Measurements from ENCODE around the gene RECK. TPM values are rescaled to one million over a fixed set of nuclear protein-coding genes. Genes with fewer than 3 reads are reported as not detected.
"Not testable (repeated sequence)": the region's sequence is repeated elsewhere in the genome, so short reads cannot be mapped to it uniquely, and the experiment has no call there.

RECK gene
- polyA plus RNA-seq, 6 donors from 2014 or later: 7.9 to 14.2 (median 11.2) TPM

DNA sequence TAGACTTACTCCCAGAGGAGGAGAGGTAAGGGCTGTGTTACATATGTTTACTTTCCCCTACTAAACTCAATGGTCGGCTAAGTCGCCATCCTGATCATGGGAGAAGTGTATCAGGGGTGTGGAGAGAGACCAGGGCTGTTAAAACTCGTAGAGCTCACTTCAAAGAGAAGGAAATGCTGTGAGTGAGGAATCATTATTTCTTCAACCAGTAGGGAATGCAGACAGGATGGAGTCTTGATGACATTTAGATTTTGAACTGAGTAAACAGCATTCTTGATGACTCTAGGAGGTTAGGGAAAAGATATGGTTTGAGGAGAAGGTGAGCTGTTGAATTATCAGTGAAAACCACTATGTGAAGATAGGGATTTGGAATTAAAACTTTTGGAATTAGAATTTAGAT, 17.3 kb downstream of the RECK start:
- DNase-seq (no peak), ATAC-seq (ENCODE audit: low read depth in 2 of 2) (no peak)
- Mint-ChIP-seq H3K4me1 (peaks cover 0 to 4% (median 0%) of the 10 kb centered on the region in 3 donors), H3K9me3 (no peaks in the 10 kb centered on the region), H3K27ac (no peak overlapping the region), H3K27me3 (no peaks in the 10 kb centered on the region), H3K36me3 (no peaks in the 10 kb centered on the region), H3K4me3 (no peak overlapping the region)

DNA sequence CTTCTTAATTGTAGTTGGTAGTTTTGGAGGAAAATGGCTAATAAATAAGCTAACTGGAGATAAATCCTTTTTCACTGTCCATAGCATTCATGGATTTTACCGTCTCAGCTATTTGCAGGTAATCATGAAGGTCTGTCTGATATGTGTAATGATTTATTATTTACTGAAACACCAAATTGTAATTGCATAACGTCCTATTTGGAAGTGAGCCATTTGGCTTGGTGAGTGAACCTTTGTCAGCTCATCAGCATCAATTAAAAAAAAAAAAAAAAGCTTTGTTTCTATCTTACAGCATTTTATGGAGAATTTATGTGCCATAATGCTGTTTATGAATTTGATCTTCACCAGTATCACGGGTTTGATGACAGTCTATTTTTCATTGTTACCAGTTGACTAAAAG, 20.2 kb downstream of the RECK start:
- no peak overlapping the region for H3K4me3 Mint-ChIP-seq
- H3K9me3 Mint-ChIP-seq: no peaks in the 10 kb centered on the region
- ATAC-seq (ENCODE audit: low read depth in 2 of 2) (no peak), DNase-seq (no peak)
- no peaks in the 10 kb centered on the region for H3K27me3 Mint-ChIP-seq
- no peak overlapping the region for H3K27ac Mint-ChIP-seq
- peaks cover 0 to 4% (median 0%) of the 10 kb centered on the region in 3 donors for H3K4me1 Mint-ChIP-seq
- H3K36me3 Mint-ChIP-seq: peaks cover 7 to 8% of the 10 kb centered on the region in 2 donors

DNA sequence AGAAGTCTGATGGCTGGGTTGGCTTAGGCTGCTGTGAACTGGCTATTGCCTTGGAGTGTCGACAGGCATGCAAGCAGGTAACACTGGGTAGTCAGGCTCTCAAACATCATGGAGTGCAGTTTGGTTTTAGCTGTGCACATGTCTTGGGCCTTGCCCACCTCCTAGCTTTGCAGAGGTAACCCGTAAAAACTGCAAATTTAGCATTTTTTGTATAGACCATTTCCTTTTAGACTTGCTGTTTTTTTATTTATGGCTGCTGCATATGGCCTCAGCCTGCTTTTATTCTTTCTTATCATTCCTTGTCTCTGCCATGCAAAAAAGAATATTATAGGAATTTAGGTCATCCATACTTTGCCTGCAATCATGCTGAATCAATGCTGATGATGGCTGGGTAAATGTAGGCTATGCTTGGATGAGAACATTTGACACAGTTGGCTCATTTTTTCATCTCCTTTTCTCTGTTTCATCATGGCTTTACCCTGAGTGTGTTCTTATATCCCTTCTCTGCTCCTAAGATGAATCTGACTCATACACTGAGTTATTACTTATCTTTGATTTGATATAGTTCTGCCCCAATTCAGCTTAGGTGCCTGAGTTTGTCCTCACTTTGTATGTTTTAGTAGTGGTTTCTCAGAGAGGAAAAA, 27.2 kb downstream of the RECK start:
- Mint-ChIP-seq H3K9me3 (no peaks in the 10 kb centered on the region), H3K4me3 (no peak overlapping the region), H3K4me1 (no peaks in the 10 kb centered on the region), H3K27ac (no peak overlapping the region), H3K27me3 (no peaks in the 10 kb centered on the region), H3K36me3 (peaks cover 15 to 22% of the 10 kb centered on the region in 2 donors)
- ATAC-seq (ENCODE audit: low read depth in 2 of 2) (no peak), DNase-seq (no peak)

DNA sequence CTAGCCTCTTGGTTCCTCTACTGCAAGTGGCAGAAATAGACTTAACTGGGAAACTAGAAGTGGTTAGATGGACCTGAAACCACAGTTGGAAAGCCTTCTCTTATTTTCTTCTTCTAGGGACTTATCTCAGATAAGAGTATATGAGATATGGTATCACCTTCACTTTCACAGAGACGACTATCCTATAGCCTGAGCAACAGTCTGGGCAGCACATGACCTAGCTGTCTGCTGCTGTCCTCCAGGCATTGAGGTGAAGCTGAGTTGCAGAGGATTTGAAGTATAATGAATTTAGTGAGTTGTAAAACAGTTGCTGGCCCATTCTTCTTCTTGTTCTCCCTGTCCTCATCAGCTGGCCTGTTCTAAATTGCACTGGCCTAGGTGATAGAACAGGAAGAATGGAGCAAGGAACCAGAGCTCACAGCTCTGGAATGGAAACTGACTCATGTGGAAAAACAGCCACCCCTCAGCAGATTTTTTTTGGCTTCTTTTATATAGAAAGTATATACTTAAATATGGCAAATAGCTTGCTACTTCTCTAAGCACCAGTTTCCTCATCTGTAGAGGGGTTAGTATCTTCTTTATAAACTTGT, 27.8 kb downstream of the RECK start:
- H3K27ac Mint-ChIP-seq: no peak overlapping the region
- H3K9me3 Mint-ChIP-seq: no peaks in the 10 kb centered on the region
- peaks cover 15 to 22% of the 10 kb centered on the region in 2 donors for H3K36me3 Mint-ChIP-seq
- no peaks in the 10 kb centered on the region for H3K27me3 Mint-ChIP-seq
- H3K4me1 Mint-ChIP-seq: no peaks in the 10 kb centered on the region
- DNase-seq (no peak), ATAC-seq (ENCODE audit: low read depth in 2 of 2) (no peak)
- H3K4me3 Mint-ChIP-seq: no peak overlapping the region

DNA sequence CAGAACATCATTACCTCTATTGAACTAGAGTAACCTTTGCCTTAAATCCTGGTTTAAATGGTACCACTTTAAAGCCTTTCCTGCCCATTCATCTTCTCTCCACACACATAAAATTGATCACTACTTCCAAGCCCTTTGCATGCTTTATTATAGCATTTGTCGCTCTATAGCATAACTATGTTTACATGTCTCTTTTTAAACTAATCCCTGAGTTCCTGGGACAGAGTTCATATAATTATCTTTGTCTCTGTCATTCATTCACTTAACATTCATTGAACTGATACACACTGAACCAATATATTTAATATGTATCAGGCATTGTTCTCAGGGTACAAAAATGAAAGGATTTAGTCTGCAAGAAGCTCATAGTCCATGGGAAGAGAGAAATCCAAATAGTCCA, 37.3 kb downstream of the RECK start:
- Mint-ChIP-seq H3K4me1 (no peaks in the 10 kb centered on the region), H3K4me3 (no peak overlapping the region), H3K27ac (no peak overlapping the region), H3K36me3 (peaks cover 5 to 9% of the 10 kb centered on the region in 2 donors), H3K27me3 (no peaks in the 10 kb centered on the region), H3K9me3 (no peaks in the 10 kb centered on the region)
- ATAC-seq (ENCODE audit: low read depth in 2 of 2) (no peak), DNase-seq (no peak)

DNA sequence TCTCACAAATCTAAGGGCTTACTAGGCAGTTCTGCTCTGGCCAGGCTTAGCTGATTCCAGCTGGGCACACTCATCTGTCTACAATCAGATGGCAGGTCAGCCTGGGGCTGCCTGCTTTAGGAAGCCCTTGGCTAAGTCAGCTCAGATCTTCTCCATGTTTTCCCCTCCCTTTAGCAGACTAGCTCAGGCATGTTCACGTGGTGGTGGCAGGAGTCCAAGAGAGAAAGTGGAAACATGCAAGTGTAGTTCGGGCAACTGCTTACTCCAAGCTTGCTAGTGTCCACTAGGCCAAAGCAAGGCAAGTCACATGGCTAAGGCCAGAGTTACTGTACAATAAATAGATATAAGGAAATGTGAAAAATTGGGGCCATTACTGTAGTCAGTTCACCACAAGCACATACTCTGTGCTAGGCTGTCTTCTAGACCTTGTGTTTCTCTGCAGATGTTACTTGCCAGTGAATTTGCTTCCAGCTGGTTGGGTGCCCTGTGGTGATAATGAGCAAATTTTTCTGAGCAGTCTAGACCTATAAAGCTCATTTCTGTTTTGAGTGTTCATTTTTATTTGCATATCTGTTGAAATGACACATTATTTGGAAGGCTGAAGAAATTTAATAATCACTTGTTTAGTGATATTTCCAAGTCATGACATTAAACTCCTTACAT, 38.3 kb downstream of the RECK start:
- DNase-seq (no peak), ATAC-seq (ENCODE audit: low read depth in 2 of 2) (no peak)
- no peaks in the 10 kb centered on the region for H3K27me3 Mint-ChIP-seq
- no peak overlapping the region for H3K27ac Mint-ChIP-seq
- peaks cover 5 to 9% of the 10 kb centered on the region in 2 donors for H3K36me3 Mint-ChIP-seq
- no peaks in the 10 kb centered on the region for H3K9me3 Mint-ChIP-seq
- no peaks in the 10 kb centered on the region for H3K4me1 Mint-ChIP-seq
- H3K4me3 Mint-ChIP-seq: no peak overlapping the region

DNA sequence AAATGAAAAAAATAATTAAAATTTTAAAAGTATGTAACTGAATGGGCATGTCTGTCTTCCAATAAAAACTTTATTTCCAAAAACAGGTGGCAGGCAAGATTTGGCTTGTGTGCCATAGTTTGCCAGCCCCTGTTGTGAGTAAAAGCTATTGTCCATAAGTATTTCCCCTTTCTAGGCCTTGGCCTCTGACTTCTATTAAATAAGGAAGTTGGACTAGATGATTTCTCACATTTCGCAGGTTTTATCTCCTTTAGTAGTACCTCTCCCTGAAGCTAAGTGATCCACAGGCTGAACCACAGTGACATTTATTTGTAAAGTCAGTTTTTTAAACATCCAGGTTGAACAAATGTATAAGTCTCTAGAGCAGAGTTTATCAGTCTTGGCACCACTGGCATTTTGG, 41.3 kb downstream of the RECK start:
- Mint-ChIP-seq H3K4me1 (no peaks in the 10 kb centered on the region), H3K27ac (no peak overlapping the region), H3K4me3 (no peak overlapping the region), H3K27me3 (no peaks in the 10 kb centered on the region), H3K36me3 (peaks cover 5 to 6% of the 10 kb centered on the region in 2 donors), H3K9me3 (no peaks in the 10 kb centered on the region)
- no peak for ATAC-seq (ENCODE audit: low read depth in 2 of 2)
- no peak for DNase-seq

DNA sequence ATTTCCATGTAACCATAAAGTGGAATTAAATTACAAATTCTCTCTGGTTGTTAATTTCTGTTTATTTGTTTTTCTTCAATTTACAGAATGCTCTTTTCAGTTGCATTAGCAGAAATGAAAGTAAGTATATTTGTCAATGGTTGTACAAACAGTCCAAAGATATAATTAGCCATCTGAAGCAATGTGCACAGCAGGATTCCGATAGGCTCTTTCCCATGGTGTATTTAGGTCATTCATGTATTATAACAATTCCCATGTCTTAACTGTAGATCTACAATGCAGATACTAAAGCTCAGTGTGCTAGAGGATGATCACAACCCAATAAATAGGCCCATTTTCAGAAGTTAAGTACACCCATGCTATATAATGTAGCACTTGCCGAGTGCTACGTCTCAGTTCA, 43.8 kb downstream of the RECK start:
- Mint-ChIP-seq H3K9me3 (no peaks in the 10 kb centered on the region), H3K36me3 (peaks cover 0 to 5% of the 10 kb centered on the region in 2 donors), H3K27me3 (no peaks in the 10 kb centered on the region), H3K4me3 (no peak overlapping the region), H3K27ac (no peak overlapping the region), H3K4me1 (no peaks in the 10 kb centered on the region)
- no peak for ATAC-seq (ENCODE audit: low read depth in 2 of 2)
- DNase-seq: no peak

DNA sequence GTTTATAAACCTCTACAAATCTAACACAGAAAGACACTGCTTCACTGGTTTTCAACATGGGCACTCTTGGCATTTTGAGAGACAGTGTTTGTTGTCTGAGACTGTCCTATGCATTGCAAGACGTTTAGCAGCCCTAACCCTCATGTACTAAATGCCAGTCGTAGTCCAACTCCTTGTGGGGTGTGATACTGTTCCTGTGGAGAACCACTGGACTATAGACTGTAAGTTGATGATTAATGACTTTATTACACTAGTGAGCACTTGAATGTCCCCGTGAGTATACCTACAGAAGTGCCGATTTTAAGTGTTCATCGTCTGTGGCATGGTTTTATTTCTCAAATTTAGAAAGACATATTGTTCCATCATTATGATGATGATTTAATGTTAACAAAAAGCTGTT, 46.2 kb downstream of the RECK start:
- H3K27me3 Mint-ChIP-seq: no peaks in the 10 kb centered on the region
- peaks cover 0 to 10% of the 10 kb centered on the region in 2 donors for H3K36me3 Mint-ChIP-seq
- no peak overlapping the region for H3K4me3 Mint-ChIP-seq
- H3K9me3 Mint-ChIP-seq: peaks cover 0 to 6% (median 1%) of the 10 kb centered on the region in 7 donors
- ATAC-seq (ENCODE audit: low read depth in 2 of 2): no peak
- peak overlapping the region in 1 of 6 donors; percentile 36 for H3K27ac Mint-ChIP-seq
- no peak for DNase-seq
- H3K4me1 Mint-ChIP-seq: no peaks in the 10 kb centered on the region

DNA sequence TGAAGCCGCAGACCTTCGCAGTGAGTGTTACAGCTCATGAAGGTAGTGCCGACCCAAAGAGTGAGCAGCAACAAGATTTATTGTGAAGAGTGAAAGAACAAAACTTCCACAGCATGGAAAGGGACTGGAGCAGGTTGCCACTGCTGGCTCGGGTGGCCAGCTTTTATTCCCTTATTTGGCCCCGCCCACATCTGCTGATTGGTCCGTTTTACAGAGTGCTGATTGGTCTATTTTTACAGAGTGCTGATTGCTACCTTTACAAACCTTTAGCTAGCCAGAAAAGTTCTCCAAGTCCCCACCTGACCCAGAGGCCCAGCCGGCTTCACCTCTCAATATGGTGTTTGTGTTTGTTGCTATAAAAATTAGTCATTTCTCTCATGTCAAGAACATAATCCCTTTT, 49.7 kb downstream of the RECK start:
- no peak for ATAC-seq (ENCODE audit: low read depth in 2 of 2)
- no peaks in the 10 kb centered on the region for H3K27me3 Mint-ChIP-seq
- H3K9me3 Mint-ChIP-seq: peaks cover 0 to 6% (median 1%) of the 10 kb centered on the region in 7 donors
- no peak overlapping the region for H3K27ac Mint-ChIP-seq
- no peak for DNase-seq
- H3K4me1 Mint-ChIP-seq: peaks cover 0 to under 1% (median under 1%) of the 10 kb centered on the region in 3 donors
- peaks cover 1 to 5% of the 10 kb centered on the region in 2 donors for H3K36me3 Mint-ChIP-seq
- H3K4me3 Mint-ChIP-seq: no peak overlapping the region

DNA sequence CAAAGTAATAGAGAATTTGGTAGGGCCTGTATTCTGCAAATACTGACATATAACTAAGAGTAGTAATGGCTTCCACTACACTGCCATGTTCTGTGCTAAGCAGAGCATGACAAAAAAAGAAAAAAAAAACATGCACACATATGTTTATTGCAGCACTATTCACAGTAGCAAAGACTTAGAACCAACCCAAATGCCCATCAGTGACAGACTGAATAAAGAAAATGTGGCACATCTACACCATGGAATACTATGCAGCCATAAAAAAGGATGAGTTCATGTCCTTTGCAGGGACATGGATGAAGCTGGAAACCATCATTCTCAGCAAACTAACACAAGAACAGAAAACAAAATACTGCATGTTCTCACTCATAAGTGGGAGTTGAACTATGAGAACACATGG, 50.3 kb downstream of the RECK start:
- H3K36me3 Mint-ChIP-seq; H3K27ac Mint-ChIP-seq; H3K4me1 Mint-ChIP-seq; DNase-seq; H3K9me3 Mint-ChIP-seq; H3K4me3 Mint-ChIP-seq; ATAC-seq (ENCODE audit: low read depth in 2 of 2); H3K27me3 Mint-ChIP-seq: not testable (repeated sequence)

DNA sequence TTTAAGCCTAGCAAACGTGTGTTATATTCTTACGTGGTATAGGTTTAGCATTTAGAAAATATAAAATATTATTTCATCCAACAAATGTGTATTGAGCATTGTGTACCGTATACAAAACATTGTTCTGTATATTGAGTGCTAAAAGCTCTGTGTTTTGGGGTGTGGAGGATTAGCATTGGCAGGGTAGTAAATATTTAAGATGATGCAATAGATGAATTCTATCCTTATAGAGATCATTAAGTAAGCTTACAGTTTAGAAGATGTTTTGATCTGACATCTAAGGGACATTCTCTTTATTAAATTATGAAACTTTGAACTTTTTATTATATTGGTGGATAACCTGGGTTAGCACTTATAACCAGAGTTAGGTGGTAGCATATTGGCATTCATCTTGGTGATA, 51.3 kb downstream of the RECK start:
- peaks cover 0 to 6% (median 1%) of the 10 kb centered on the region in 7 donors for H3K9me3 Mint-ChIP-seq
- no peak for DNase-seq
- peaks cover 12 to 16% (median 14%) of the 10 kb centered on the region in 3 donors for H3K4me1 Mint-ChIP-seq
- peaks cover 8 to 9% of the 10 kb centered on the region in 2 donors for H3K36me3 Mint-ChIP-seq
- no peak overlapping the region for H3K4me3 Mint-ChIP-seq
- ATAC-seq (ENCODE audit: low read depth in 2 of 2): no peak
- no peak overlapping the region for H3K27ac Mint-ChIP-seq
- H3K27me3 Mint-ChIP-seq: no peaks in the 10 kb centered on the region

DNA sequence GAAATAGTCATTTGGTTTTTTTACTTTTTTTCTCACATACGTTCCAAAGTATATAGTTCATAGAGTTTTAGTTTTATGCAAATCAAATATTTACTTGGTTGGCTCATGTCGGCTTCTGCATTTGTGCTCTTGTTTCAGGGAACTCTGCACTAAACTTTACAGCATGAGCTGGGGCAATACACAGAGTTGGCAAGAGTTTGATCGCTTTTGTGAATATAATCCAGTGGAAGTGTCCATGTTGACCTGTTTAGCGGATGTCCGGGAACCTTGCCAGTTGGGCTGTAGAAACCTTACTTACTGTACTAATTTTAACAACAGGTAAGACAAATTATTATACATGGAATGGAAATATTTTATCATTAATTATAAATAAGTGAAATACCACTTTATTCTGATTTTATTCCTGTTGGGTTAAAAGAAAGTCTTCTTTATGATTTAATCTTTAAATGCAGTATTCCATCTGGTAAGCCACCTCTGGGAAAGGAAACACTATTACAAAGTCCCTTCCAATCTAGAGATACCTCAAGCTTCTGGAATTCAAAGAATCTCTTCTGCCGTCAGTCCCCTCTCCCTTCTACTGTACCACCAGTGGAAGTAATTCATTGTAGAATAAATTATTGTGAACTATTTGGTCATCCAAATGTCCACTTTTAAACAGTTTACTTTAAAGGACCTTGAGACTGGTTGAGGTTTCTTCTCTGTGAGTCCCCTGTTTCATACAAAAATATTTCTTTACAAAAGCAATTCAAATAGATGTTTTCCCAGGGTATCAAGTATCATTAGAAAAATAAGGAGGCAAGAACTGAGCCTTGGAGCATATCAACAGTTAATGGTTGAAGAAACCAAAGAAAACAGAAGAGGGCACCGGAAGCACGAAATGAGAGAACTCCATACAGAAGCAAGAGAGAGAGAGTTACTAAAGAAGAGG, 54.6 kb downstream of the RECK start:
- Mint-ChIP-seq H3K9me3 (peaks cover 0 to 6% (median 1%) of the 10 kb centered on the region in 7 donors), H3K4me3 (peak overlapping the region in 4 of 8 donors; percentile 8 to 54 (median 18))
- ATAC-seq (ENCODE audit: low read depth in 2 of 2): no peak

More for the DNA sequence above, 54.6 kb downstream of the RECK start:
- Mint-ChIP-seq H3K27ac (peak overlapping the region; percentile 18 to 97 (median 80)), H3K4me1 (peaks cover 12 to 19% (median 14%) of the 10 kb centered on the region in 3 donors), H3K27me3 (no peaks in the 10 kb centered on the region), H3K36me3 (peaks cover 7 to 8% of the 10 kb centered on the region in 2 donors)
- no peak for DNase-seq

Measured in naive B cell (primary cell).